Fibroblast of villous mesenchyme (primary cell): Measurements from ENCODE around the gene IRF6. TPM values are rescaled to one million over a fixed set of nuclear protein-coding genes. Genes with fewer than 3 reads are reported as not detected.

Source experiments
- DNase-seq: peaks from one replicate; pipeline ENCODE4 v3.0.0-alpha.2; 2010; ENCODE audit warnings: low read depth
- H3K4me3 ChIP-seq: 2 replicates; pipeline ENCODE4 v1.5.1; 2011; ENCODE audit warnings: low read depth, mild to moderate bottlenecking, low read length
- total RNA-seq: library from RNA; depleted of rRNA; stranded (reverse); fragments of >200 nt; gene quantifications from 2 replicates; pipeline ENCODE4 v1.2.3, GENCODE V29; 2012
- TF ChIP-seq, protein P1 (sequence below): IDR thresholded peaks from 2 replicates; pipeline ENCODE4 v1.5.1; 2012; ENCODE audit warnings: low read depth, mild to moderate bottlenecking, low read length; ENCODE audit not compliant: insufficient read depth

Gene IRF6
- total RNA-seq, 1 donor, result under 0.01 TPM

DNA sequence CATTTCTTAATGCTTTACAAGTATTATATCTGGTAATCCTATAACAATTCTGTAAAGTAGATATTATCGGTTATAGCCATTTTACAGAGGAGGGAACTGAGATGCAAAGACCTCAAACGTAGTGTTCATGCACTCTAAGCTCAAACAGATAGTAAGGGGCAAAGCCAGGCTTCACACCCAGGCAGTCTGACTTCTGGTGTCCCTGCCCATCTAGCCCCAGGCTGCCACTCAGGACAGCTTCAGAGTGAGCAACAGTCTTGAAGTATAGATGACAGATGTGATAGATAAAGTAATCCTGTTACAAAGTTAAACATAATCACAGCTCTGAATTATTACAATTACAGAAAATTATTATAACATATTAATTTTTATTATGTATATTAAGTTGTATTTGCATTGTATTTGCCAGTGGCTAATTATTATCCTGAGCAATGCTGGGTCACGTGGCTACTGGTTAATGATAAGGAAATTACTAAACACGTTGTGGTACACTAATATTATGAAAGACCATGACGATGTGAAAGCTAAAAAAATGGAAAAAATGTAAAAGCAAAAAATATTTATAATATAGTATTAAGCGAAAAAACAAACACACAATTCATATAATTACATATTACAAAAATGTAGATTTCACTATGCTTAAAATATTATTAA, 56.1 kb downstream of the IRF6 start:
- DNase-seq, result no peak
- no peak overlapping the region for H3K4me3 ChIP-seq
- TF ChIP-seq, protein P1, sequence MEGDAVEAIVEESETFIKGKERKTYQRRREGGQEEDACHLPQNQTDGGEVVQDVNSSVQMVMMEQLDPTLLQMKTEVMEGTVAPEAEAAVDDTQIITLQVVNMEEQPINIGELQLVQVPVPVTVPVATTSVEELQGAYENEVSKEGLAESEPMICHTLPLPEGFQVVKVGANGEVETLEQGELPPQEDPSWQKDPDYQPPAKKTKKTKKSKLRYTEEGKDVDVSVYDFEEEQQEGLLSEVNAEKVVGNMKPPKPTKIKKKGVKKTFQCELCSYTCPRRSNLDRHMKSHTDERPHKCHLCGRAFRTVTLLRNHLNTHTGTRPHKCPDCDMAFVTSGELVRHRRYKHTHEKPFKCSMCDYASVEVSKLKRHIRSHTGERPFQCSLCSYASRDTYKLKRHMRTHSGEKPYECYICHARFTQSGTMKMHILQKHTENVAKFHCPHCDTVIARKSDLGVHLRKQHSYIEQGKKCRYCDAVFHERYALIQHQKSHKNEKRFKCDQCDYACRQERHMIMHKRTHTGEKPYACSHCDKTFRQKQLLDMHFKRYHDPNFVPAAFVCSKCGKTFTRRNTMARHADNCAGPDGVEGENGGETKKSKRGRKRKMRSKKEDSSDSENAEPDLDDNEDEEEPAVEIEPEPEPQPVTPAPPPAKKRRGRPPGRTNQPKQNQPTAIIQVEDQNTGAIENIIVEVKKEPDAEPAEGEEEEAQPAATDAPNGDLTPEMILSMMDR, result no peak

DNA sequence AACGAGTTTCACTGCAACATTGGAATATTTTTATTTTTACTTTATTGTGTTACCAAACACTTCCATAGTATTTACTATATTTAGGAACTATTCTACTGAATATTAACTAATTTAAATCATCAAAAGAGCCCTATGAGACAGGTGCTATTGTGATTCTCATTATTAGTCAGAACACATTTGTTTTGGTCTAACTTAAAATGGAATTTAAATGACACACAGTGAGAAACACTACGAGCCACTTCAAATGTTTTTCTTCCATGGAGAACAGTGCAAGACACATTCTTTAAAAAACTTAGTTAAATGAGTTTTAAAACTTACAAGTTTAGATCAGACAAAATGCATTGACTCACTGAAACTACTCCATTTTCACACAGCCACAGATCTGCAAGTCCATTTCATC, 56.7 kb downstream of the IRF6 start:
- TF ChIP-seq, protein P1, result no peak
- H3K4me3 ChIP-seq, result no peak overlapping the region
- DNase-seq, result no peak

DNA sequence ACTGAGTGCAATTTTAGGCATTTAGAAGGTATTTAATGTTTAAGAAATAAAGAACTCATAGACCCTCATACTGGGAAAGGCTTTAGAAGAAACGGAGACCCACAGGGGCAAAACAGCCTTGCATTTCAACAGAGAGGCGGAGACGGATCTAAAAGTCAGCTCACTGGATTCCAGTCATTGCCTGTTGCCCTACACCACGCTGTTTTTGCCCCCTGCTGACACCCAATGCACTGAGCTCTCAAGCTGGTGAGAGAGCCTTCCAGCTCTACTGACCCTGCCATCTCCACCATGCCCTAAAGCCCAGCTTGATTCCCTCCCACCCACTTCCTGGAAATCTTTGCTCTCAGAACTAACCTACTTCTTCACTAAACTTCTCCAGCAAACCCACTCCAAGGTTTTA, 57.3 kb downstream of the IRF6 start:
- no peak for DNase-seq
- TF ChIP-seq, protein P1, result no peak
- no peak overlapping the region for H3K4me3 ChIP-seq

DNA sequence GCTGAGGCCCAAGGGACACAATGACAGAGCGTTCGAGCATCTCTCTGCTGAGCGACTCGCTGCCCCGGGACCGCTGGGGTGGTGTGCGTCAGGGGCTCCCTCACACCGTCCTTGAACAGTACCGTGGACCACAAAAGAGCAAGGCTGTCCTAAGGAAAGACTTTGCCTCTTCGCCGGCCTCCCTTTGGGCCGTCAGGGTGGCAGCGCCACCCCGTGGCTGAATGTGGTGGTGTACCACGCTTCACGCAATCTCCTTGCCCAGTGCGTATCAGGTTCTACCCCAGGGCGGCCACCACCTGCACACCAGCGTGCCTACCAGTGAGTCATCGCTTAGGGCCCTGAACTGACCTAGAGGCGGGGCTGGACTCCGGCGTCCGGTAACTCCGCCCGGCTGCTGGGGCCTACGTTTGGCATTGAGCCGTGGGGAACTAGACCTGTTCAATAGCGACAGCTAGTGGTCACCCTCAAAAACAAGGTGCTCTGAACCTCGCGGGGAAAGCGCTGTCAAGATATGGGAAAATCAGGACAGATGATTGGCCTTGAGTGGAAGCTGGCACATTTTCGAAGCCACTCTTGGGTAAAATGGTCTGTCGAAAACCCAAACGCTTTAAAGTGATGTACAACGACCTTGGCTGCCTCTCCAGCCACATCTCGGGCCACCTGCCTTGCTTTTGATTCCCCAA, 58.2 kb downstream of the IRF6 start:
- DNase-seq, result peak; percentile 93
- TF ChIP-seq, protein P1, result peak; percentile 84
- peak overlapping the region; percentile 28 for H3K4me3 ChIP-seq

DNA sequence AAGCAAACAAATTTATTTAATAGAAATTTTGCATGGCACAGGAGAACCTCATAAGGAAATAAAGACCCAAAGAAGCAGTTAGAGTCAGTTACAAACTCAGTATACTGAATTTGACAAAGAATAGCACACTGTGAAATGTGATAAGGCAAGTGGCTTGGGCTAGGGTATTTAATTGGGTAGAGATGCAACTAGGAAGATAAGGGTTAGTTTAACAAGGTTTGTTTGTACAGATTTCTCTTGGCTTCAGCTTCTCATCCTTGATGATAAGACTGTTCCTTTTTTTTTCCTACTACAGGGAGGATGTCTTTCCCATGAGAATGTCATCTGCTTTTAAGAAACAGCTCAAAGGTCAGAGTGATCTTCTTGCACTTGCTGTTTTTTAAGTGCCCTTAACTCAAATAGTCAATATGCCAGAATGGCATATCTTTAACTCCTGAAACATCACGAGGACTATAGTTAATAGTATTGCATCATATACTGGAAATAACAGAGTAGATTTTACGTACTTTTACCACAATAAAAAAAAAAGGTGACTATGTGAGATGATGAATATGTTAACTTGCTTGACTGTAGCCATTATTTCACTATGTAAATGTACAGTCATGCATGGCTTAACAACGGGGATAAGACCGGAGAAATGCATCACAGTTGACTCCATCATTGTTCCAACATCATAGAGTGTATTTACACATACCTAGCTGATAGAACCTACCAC, 59.3 kb downstream of the IRF6 start:
- no peak overlapping the region for H3K4me3 ChIP-seq
- TF ChIP-seq, protein P1, result no peak
- DNase-seq, result peak; percentile 31

DNA sequence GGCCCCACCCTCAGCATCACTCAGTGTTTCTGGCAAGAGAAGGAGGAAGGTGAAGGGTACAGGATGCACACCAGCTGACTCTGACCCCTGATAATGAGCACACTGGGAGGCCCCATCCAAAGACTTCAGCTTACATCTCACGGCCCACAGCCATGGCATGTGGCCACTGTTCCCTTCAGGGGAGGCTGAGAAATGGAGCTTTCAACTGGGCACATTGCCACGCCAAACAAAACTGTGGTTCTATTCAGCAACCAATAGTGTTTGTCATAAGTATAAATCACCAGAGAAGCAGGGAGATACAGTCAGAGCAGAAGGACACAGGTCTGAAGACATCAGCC, 62.8 kb downstream of the IRF6 start:
- H3K4me3 ChIP-seq, result no peak overlapping the region
- DNase-seq, result peak; percentile 30
- TF ChIP-seq, protein P1, result no peak
